ENCODE data around the gene TEX51.

Gene TEX51

DNA sequence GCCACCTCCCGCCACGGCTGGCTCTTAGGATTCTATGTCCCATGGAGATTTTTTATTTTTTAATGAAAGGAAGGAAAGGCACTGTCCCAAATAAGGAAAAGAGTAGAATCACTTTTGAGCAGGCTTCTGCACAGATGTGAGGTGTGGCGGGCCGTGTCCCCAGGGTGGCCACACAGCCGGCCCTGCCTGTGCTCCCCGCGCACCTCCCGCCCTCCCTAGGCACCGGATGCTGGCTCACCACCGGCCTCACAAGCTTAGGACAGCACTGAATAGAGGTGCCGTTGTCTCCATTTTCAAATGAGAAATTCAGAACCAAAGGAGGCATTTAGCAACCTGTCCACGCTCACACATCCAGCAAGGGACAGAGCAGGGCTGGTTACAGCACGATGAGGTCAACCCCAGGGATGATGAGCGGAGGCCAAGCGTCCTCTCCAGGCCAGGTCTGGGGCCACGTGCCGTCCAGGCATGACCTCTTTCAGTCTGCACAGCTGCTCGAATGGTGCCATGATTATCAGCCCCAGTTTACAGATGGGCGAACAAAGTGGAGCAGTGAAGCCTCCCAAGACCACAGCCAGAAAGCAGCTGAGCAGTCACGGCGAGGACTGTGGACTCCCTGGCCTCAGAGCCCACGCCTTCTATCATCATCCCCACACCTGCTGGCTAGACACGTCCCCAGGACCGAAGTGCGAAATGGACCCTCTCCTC lies 20.7 kb upstream of the TEX51 start:
- no peak for DNase-seq (ENCODE audit: low read depth, low spot score)
- H3K27ac ChIP-seq, result no peak overlapping the region

DNA sequence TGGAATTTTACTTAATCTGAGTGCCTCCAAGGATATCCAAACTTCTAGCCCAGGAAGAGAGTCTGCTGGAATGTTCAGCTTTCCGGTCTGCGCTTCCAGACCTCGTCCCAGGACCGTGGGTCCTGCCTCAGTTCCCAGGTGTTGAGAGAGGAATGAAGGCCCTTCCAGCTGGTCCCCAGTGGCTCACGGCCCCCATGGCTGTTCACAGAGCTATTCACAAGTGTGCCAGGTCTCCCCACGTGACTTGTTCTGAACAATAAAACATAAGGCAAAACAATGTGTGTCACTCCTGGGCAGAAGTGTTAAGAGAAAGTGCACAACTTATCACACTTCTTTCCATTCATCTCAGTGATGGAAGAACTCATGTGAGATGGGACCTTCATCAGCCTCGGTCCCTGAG lies 20.1 kb upstream of the TEX51 start:
- DNase-seq (ENCODE audit: low read depth, low spot score), result no peak
- no peak overlapping the region for H3K27ac ChIP-seq

DNA sequence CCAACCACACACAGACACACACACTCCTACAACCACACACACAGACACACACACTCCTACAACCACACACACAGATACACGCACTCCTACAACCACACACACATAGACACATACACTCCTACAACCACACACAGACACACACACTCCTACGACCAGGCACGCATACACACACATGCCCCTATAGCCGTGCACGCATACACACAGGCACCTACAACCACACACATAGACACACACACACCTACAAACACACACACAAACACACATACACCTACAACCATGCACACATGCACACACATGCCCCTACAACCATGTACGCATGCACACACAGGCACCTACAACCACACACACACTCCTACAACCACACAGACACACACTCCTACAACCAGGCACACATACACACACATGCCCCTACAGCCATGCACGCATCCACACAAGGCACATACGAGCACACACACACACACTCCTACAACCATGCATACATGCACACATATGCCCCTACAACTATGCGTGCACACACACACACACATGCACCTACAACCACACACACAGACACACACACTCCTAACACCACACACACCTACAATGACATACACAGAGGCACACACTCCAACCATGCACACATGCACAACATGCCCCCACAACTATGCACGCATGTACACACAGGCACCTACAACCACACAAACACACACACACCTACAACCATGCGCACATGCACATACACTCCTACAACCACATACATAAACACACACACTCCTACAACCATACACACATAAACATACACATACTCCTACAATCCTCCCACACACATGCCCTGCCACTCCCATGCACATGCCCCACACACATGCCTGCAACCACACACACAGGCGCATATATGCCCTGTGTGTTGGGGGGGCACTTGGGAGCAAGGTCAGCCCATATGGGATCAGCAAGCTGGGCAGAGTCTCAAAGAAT lies 19.1 kb upstream of the TEX51 start:
- DNase-seq (ENCODE audit: low read depth, low spot score), result no peak
- H3K27ac ChIP-seq, result no peak overlapping the region

GRCh38 chr2:126880324-126880723 lies 18.4 kb upstream of the TEX51 start:
- no peak for DNase-seq (ENCODE audit: low read depth, low spot score)
- no peak overlapping the region for H3K27ac ChIP-seq

DNA sequence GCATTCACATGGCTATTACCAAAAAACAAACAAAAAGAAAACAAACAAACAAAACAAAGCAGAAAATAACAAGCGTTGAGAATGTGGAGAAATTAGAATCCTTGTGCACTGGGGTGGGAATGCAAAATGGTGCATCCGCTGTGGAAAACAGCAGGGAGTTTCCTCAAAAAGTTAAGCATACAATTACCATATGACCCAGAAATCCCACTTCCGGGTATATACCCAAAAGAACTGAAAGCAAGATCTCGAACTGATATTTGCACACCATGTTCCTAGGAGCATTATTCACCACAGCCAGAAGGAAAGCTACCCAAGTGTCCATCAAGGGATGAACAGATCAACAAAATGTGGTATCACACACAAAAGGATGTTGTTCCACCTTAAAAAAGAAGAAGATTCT lies 17.9 kb upstream of the TEX51 start:
- no peak overlapping the region for H3K27ac ChIP-seq
- DNase-seq (ENCODE audit: low read depth, low spot score), result no peak

- DNase-seq (ENCODE audit: low read depth, low spot score), result no peak
- H3K27ac ChIP-seq, result no peak overlapping the region
Measured at GRCh38 chr2:126881591-126881990, 17.1 kb upstream of the TEX51 start.

DNA sequence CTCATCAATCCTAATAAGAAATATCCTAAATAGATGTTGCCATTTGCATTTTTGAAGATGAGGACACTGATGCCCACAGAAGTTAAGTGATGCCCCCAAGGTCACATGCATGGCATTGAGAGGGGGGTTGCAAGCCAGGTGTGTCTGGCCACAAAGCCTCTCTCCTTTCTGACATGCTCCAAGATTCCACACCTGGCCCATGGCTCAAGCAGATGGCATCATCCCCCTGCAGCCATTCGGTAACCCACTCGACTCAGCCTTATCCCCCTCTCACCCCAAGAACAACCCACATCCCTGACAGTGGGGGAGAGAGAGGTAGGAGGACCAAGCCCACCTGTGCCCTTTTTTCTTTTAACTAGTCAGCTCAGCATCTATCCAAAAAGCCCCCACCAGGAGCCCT lies 16.5 kb upstream of the TEX51 start:
- H3K27ac ChIP-seq, result no peak overlapping the region
- no peak for DNase-seq (ENCODE audit: low read depth, low spot score)

GRCh38 chr2:126882736-126883665 lies 15.7 kb upstream of the TEX51 start:
- no peak for DNase-seq (ENCODE audit: low read depth, low spot score)

GRCh38 chr2:126883666-126884040 lies 15.0 kb upstream of the TEX51 start:
- no peak overlapping the region for H3K27ac ChIP-seq
- DNase-seq (ENCODE audit: low read depth, low spot score), result no peak

More at GRCh38 chr2:126882736-126883665, 15.7 kb upstream of the TEX51 start:
- no peak overlapping the region for H3K27ac ChIP-seq

DNA sequence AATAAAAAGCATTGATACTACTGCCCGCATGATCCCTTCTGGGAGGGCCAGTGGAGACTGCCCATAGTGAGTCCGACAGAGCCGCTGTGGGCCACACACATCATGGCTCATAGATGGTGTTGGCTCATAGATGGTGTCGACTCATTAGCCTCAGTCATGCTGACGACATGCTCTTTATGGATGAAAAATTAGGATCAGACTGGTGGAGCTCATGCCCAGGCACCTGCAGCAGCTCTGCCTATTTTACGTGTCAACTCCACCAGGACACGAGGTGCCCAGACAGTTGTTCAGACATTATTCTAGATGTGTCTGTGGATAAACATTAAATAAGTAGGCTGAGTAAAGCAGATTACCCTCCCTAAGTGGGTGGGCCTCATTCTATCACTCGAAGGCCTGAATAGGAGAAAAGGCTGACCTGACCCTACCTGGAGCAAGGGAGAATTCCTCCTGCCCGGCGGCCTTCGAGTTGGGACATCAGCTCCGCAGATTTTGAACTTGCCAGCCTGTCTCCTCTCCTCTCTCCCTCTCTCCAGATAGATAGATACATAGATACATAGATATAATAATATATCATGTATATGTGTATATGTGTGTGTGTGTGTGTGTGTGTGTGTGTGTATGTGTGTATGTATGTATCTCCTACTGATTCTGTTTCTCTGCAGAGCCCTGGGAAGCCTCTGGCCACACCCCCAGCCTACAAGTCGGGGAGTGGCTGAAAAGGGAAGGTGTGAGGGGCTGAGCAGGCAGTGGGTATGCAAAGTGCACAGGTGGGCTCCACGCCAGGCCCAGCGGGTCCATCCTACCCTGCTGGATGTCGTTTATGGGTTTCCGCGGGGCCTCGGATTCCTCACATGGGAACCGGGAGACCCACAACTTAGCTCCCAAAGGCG lies 13.6 kb upstream of the TEX51 start:
- no peak for DNase-seq (ENCODE audit: low read depth, low spot score)

DNA sequence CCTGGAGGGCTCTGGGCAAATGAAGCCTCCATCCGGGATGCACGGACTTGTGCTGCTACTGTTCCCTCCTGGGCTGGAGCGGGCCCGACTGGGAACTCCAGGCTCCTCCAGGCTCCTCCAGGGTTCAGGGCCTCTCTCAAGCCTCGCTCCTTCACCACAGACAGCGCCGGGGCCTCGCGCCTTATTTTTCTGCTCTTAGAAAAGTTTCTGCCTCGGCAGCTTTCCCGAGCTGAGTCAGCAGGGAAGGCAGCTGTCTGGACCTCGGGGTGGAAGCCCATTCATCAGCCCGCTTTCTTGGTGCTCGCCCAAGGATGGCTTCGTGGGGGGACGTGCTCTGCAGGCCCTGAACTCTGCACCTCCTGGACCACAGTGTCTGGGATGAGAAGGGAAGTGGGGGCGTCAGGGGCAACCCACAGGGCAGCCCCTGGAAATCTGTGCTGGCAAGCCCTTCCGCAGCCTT lies 12.9 kb upstream of the TEX51 start:
- no peak overlapping the region for H3K27ac ChIP-seq
- DNase-seq (ENCODE audit: low read depth, low spot score), result no peak

More for the DNA sequence above, 13.6 kb upstream of the TEX51 start:
- no peak overlapping the region for H3K27ac ChIP-seq

DNA sequence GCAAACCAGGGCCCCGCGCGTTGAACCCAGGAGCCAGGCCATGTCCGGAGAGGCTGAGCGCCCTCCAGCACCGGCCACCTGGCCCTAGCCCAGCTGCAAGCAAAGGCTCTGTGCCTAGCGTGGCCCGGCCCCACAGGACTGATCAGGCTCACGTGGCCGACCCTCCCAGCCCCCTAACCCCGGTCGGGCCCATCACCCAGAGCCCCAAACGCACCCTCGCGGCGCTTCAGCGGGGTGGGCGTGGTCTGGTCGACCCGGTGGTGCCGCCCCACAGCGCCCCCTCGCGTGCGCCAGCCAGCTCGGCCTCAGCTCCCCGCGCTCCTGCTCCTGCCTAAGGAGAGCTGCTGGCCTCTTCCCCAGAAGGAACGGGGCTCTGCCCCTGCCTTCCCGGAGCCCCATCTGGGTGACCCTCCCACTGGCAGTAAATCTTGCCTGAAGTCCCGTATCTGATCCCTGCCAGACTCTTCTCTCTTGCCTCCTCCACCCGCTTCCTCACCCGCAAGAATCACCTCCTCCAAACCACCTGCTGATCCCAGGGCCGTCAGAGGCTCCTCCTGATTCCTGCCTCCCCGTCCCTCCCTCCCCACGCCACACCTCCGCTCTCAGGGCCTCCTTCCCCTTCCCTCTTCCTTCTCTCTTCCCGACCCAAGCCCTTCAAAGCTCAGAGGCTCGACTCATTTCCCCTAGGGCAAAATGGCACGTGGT lies 12.3 kb upstream of the TEX51 start:
- DNase-seq (ENCODE audit: low read depth, low spot score), result no peak
- no peak overlapping the region for H3K27ac ChIP-seq

DNA sequence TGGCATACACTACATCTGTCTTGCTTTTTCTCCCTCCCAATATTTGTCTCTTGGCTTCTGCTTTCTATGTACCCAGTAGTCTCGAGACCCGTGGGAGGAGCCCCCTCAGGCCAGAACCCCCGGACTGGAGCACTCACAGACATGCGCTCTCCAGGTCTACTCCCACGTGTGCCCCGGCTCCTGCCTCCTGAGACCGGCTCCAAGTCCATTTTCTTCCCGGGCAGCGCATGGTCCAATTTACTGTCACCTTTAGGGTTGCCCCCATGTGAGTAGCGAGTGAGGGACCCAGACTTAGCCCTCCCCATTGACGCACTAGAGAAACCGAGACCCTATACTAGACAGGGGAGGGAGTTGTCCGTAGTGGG lies 11.8 kb upstream of the TEX51 start:
- DNase-seq (ENCODE audit: low read depth, low spot score), result no peak
- H3K27ac ChIP-seq, result no peak overlapping the region

DNA sequence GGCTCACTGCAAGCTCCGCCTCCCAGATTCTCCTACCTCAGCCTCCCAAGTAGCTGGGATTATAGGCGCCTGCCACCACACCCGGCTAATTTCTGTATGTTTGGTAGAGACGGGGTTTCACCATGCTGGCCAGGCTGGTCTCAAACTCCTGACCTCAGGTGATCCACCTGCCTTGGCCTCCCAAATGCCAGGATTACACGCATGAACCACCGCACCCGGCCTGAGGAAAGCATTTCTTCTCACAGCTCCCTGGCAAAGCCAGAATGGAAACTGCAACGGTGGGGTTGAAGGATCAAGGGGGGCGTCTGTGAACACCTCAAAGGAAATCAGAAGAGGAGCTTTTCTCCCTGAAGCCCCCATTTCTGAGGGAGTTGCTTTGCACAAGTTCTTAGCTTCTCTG lies 11.2 kb upstream of the TEX51 start:
- no peak overlapping the region for H3K27ac ChIP-seq
- no peak for DNase-seq (ENCODE audit: low read depth, low spot score)

GRCh38 chr2:126888046-126888445 lies 10.6 kb upstream of the TEX51 start:
- no peak overlapping the region for H3K27ac ChIP-seq
- DNase-seq (ENCODE audit: low read depth, low spot score), result no peak

DNA sequence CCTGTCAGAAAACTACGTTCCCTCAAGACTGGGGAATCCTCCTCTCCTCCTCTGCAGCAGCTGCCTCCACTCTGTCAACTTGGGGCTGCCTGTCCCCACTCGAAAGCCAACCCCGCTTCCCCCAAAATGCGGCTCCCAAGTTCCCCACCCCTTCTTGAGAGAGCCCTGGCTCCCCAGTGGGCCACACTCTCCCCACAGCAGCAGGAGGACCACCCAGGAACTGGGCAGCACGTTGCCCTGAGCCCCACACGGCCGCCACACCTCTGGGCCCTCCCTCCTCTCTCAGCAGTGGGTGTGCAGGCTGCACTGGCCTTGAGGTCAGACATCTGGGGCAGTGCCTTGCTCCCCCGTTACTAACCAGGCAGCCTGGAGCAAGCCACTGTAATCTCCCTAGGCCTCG lies 9.6 kb upstream of the TEX51 start:
- no peak for DNase-seq (ENCODE audit: low read depth, low spot score)
- H3K27ac ChIP-seq, result no peak overlapping the region

DNA sequence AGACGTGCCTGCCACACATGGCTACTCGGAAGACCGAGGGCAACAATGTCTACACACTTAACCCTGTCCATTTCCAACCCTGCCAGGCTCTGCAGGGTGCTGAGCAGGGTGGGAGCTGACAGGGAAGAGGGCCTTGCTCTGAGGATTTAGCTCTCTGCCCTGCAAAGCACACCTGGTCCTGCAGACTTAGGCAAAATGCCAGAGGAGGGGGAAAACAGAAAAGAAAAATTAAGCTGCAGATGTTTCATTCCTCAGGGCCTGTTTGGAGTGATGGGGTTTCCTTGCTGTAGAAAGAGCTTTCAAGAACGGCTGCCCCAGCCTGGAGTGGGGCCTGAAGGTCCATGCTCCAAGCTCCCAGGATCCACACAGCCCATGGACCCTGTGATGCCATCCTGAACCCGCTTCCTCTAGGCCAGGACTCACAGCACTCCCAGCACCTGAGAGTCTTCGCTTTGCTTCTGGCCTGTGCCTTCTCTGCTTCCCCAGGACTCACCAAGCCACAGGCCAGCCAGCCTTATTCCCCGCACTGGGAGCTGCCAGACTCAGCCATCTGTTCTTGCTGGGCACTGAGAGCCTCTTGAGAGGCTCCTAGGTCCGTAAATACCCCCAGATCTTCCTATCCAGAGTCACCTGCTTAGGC lies 9.1 kb upstream of the TEX51 start:
- H3K27ac ChIP-seq, result no peak overlapping the region
- DNase-seq (ENCODE audit: low read depth, low spot score), result no peak

DNA sequence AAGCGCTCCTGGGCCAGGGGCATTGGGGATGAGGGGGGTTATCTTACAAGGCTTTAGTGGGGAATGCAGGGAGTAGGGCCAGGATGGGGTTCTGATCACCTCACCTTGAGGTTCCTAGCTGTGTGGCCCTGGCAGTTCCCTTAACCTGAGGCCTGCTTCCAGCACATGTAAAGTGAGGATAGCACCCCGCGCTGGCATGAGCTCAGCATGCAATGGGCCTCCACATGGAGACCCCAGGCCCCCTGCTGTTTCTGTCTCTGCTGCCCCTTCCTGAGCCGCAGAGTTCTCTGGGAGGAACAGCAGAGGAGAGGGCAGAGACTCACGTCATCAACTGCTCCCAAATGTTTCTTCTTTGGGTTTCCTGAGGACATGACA lies 8.6 kb upstream of the TEX51 start:
- H3K27ac ChIP-seq, result no peak overlapping the region
- DNase-seq (ENCODE audit: low read depth, low spot score), result no peak
